Muscle layer of colon (tissue), 2 donors: ENCODE data around the gene PADI4.

Source experiments
- H3K27ac ChIP-seq: one replicate; pipeline ENCODE4 v1.7.0; 2013; ENCODE audit warnings: low read depth, mild to moderate bottlenecking, low read length, moderate library complexity
- H3K27me3 ChIP-seq, 2 donors: one replicate each; pipeline ENCODE4 v1.7.0; 2013; ENCODE audit warnings: low read length in 2 of 2, mild to moderate bottlenecking in 2 of 2; ENCODE audit not compliant: insufficient read depth in 2 of 2, control insufficient read depth in 1 of 2
- H3K36me3 ChIP-seq: one replicate; pipeline ENCODE4 v1.7.0; 2013; ENCODE audit warnings: mild to moderate bottlenecking, low read length; ENCODE audit not compliant: insufficient read depth
- H3K4me1 ChIP-seq: one replicate; pipeline ENCODE4 v1.7.0; 2013; ENCODE audit warnings: mild to moderate bottlenecking, low read length; ENCODE audit not compliant: insufficient read depth
- H3K4me3 ChIP-seq, 2 donors: one replicate each; pipeline ENCODE4 v1.7.0; 2013; ENCODE audit warnings: low read length in 2 of 2, low read depth in 1 of 2, mild to moderate bottlenecking in 1 of 2, moderate library complexity in 1 of 2
- H3K9ac ChIP-seq: one replicate; pipeline ENCODE4 v1.7.0; 2013; ENCODE audit warnings: low read length
- H3K9me3 ChIP-seq: one replicate; pipeline ENCODE4 v1.7.0; 2013; ENCODE audit warnings: mild to moderate bottlenecking, low read length
- donor health status: abdominal sarcoma.
- donor health status: Adenocarcinoma of cecum.

The PADI4 gene

DNA sequence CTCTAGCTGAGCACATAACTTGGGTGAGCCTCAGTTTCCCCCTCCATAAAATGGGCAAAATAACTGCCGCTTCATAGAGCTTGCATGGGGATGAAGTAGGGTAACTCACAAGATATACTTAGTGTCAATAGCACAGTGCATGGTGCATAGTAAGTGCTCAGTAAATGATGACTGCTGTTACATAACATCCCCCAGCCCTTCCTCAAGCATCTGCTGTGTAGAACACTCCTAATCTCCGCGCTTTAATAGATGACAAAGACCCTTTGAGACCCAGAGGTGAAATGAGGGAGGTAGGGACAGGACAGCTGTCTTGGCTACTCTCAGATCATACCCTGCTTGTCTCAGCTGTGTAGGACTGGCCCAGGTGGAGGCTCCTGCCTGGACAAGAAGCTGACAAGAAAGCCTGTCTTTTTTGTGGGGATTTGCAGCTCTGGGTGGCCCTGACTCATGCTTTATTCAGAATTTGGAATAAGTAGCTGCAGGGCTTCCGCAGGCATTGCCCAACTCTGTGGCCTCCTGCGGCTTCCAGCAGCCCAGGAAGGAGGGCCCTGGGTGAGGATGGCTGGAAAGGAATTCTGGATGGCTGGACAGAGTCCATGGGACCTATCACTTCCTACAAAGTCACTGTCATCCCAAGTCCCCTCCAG lies 20.7 kb upstream of the PADI4 start:
- Histone ChIP-seq H3K27ac (no peak overlapping the region), H3K9me3 (no peaks in the 10 kb centered on the region), H3K9ac (no peak overlapping the region), H3K27me3 (no peaks in the 10 kb centered on the region), H3K36me3 (no peaks in the 10 kb centered on the region), H3K4me1 (no peaks in the 10 kb centered on the region), H3K4me3 (no peak overlapping the region)

DNA sequence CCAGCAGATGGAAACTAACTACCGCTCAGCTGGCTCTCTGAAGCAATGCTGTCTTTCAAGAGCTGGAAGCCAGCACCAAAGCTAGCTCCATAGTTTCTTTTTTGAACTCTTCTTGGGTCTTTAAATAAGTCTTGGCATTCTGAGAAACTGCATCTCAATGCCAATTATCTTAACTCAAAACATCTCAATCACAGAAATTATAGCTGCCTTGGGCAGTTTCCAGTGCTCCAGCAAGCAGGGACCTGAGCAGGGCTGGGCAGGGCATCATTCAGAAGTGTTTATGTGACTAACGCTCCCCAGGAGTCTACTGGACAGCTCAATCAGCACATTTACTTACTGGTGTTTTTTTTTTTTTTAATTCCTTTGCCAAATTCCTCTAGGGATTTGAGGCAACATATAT lies 18.3 kb upstream of the PADI4 start:
- H3K9me3 ChIP-seq = no peaks in the 10 kb centered on the region
- no peaks in the 10 kb centered on the region for H3K4me1 ChIP-seq
- H3K9ac ChIP-seq = no peak overlapping the region
- no peak overlapping the region for H3K4me3 ChIP-seq
- H3K27me3 ChIP-seq = no peaks in the 10 kb centered on the region
- no peaks in the 10 kb centered on the region for H3K36me3 ChIP-seq
- no peak overlapping the region for H3K27ac ChIP-seq

DNA sequence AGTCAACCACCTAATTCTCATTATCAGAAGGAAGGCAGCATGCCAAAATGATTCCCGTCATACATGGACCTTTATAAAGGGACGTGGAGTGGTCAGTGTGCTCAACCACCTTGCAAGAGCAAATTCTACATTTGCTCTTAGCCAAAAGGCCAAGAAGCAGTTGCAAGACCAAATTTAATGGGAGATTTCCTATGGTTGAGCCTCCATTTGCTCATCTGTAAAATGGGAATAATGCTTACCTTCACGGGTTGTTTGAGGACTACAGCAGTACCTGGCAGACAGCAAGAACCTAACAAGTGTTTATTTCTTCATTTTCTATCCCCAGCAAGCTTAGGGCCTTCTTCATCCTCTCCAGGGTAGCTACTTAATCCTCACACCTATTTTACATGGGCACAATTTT lies 17.4 kb upstream of the PADI4 start:
- Histone ChIP-seq H3K36me3 (no peaks in the 10 kb centered on the region), H3K27me3 (no peaks in the 10 kb centered on the region), H3K4me1 (no peaks in the 10 kb centered on the region), H3K9me3 (no peaks in the 10 kb centered on the region), H3K4me3 (no peak overlapping the region), H3K27ac (no peak overlapping the region), H3K9ac (no peak overlapping the region)

GRCh38 chr1:17292299-17293160 lies 15.5 kb upstream of the PADI4 start:
- H3K4me1 ChIP-seq = no peaks in the 10 kb centered on the region
- H3K9ac ChIP-seq = no peak overlapping the region
- H3K4me3 ChIP-seq = no peak overlapping the region
- H3K27me3 ChIP-seq = no peaks in the 10 kb centered on the region
- H3K27ac ChIP-seq = no peak overlapping the region
- no peaks in the 10 kb centered on the region for H3K9me3 ChIP-seq
- H3K36me3 ChIP-seq = no peaks in the 10 kb centered on the region

GRCh38 chr1:17293681-17294425 lies 14.1 kb upstream of the PADI4 start:
- no peaks in the 10 kb centered on the region for H3K9me3 ChIP-seq
- no peaks in the 10 kb centered on the region for H3K4me1 ChIP-seq
- no peaks in the 10 kb centered on the region for H3K27me3 ChIP-seq
- H3K36me3 ChIP-seq = no peaks in the 10 kb centered on the region
- H3K4me3 ChIP-seq = no peak overlapping the region
- no peak overlapping the region for H3K9ac ChIP-seq
- no peak overlapping the region for H3K27ac ChIP-seq

DNA sequence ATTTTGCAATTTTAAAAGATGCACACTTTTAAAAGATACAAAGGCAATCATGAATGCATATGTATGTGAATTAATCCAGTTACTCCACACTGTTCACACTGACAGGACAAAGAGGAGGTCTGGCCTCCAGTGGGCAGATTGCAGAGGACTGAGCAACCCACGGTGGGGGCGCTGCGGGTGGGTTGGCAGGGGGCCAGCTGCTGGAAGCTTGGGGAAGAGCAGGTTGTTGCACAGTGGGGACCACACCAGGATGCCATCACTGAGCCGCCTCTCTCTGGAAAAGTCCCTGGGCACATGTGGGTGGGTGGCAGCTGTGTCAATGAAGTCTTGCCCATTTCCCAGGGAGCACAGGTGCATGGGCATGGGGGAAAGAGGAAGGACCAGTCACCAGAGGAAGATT lies 12.7 kb upstream of the PADI4 start:
- no peaks in the 10 kb centered on the region for H3K4me1 ChIP-seq
- H3K4me3 ChIP-seq = no peak overlapping the region
- H3K9ac ChIP-seq = no peak overlapping the region
- no peaks in the 10 kb centered on the region for H3K9me3 ChIP-seq
- no peaks in the 10 kb centered on the region for H3K27me3 ChIP-seq
- no peak overlapping the region for H3K27ac ChIP-seq
- no peaks in the 10 kb centered on the region for H3K36me3 ChIP-seq

DNA sequence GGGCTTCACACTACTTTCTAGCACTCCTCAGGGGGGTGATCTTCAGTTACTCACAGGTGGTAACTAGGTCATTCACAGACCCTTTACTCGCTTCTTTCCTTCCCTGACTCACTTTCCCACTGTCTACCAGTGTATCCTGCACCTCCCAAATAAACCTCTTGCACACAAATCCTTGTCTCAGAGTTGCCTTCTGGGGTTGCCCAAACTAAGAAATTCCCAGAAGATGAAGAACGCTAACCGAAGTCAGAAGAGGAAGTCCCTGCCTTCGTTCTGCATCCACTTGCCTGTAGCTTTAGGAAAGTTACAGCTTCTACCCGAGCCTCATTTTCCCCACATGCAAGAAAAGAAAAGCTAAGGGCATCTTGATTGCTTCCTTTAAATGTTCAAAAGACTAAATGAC lies 11.9 kb upstream of the PADI4 start:
- Histone ChIP-seq H3K9ac (no peak overlapping the region), H3K4me1 (no peaks in the 10 kb centered on the region), H3K27me3 (no peaks in the 10 kb centered on the region), H3K9me3 (no peaks in the 10 kb centered on the region), H3K36me3 (no peaks in the 10 kb centered on the region), H3K27ac (no peak overlapping the region), H3K4me3 (no peak overlapping the region)

- Histone ChIP-seq H3K9ac (no peak overlapping the region), H3K27ac (no peak overlapping the region), H3K4me1 (no peaks in the 10 kb centered on the region), H3K9me3 (no peaks in the 10 kb centered on the region), H3K36me3 (no peaks in the 10 kb centered on the region), H3K4me3 (no peak overlapping the region), H3K27me3 (no peaks in the 10 kb centered on the region)
Observed at GRCh38 chr1:17297991-17298390, 10.0 kb upstream of the PADI4 start.

GRCh38 chr1:17301767-17302166 lies 6.2 kb upstream of the PADI4 start:
- Histone ChIP-seq H3K27ac (no peak overlapping the region), H3K9me3 (no peaks in the 10 kb centered on the region), H3K36me3 (no peaks in the 10 kb centered on the region), H3K9ac (no peak overlapping the region), H3K4me3 (no peak overlapping the region), H3K27me3 (no peaks in the 10 kb centered on the region), H3K4me1 (no peaks in the 10 kb centered on the region)

GRCh38 chr1:17304151-17304825 lies 3.7 kb upstream of the PADI4 start:
- H3K4me1 ChIP-seq = no peaks in the 10 kb centered on the region
- H3K9me3 ChIP-seq = no peaks in the 10 kb centered on the region
- H3K9ac ChIP-seq = no peak overlapping the region
- no peaks in the 10 kb centered on the region for H3K27me3 ChIP-seq
- H3K36me3 ChIP-seq = no peaks in the 10 kb centered on the region
- no peak overlapping the region for H3K4me3 ChIP-seq
- H3K27ac ChIP-seq = no peak overlapping the region

DNA sequence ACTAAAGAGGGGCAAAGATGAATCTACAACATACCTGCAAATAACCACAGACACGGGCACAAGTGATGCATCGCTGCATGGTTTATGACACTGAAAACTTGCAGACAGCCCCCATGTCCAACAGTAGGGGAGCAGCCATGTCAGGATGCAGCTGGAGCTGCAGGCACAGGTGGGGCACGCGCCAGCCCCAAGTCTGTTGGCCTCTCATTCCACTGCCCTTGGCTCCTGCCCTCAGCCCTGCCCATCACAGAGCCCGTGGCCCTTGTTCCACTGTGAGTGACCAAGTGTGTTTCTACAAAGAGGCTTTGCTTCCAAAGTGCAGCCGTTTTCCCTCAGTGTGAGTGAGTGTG lies 3.2 kb upstream of the PADI4 start:
- Histone ChIP-seq H3K27me3 (peaks cover 0 to 4% of the 10 kb centered on the region in 2 donors), H3K36me3 (no peaks in the 10 kb centered on the region), H3K4me3 (no peak overlapping the region), H3K27ac (no peak overlapping the region), H3K9me3 (no peaks in the 10 kb centered on the region), H3K9ac (no peak overlapping the region), H3K4me1 (no peaks in the 10 kb centered on the region)
